ENCODE data around the gene ZIC2. TPM values are rescaled to one million over a fixed set of nuclear protein-coding genes. Genes with fewer than 3 reads are reported as not detected.

Gene ZIC2
- polyA plus RNA-seq, 4 donors, result 0.04 TPM; not detected in 3

- no peak overlapping the region for H3K27ac ChIP-seq (ENCODE audit: low read depth in 1 of 3, low read length in 2 of 3)
- DNase-seq (peak in 1 of 2 donors; percentile 5), FAIRE-seq (no peak)
- H3K36me3 ChIP-seq (ENCODE audit: control insufficient read depth in 3 of 3, insufficient read depth in 2 of 3, low read depth in 1 of 3, low read length in 3 of 3), result no peaks in the 10 kb centered on the region
- peaks cover 4 to 91% (median 56%) of the 10 kb centered on the region in 3 donors for H3K27me3 ChIP-seq (ENCODE audit: control insufficient read depth in 3 of 3, insufficient read depth in 3 of 3, low read length in 3 of 3)
- peaks cover 0 to 7% of the 10 kb centered on the region in 2 donors for H3K9me3 ChIP-seq (ENCODE audit: control insufficient read depth in 2 of 2, insufficient read depth in 1 of 2, low read depth in 1 of 2, low read length in 1 of 2)
- peaks cover 0 to 3% (median 0%) of the 10 kb centered on the region in 3 donors for H3K4me1 ChIP-seq (ENCODE audit: control insufficient read depth in 3 of 3, insufficient read depth in 2 of 3, low read depth in 1 of 3, low read length in 2 of 3)
- no peak overlapping the region for H3K4me3 ChIP-seq (ENCODE audit: low read depth in 1 of 3, low read length in 3 of 3)
- 13 to 20% (median 13%) methylated on average over 18 of the region's 18 CpGs for WGBS, 3 donors
Observed at GRCh38 chr13:99974296-99974938, 7.2 kb upstream of the ZIC2 start.

GRCh38 chr13:99974939-99975561, 6.5 kb upstream of the ZIC2 start:
- Histone ChIP-seq H3K4me3 (ENCODE audit: low read depth in 1 of 3, low read length in 3 of 3) (no peak overlapping the region), H3K27ac (ENCODE audit: low read depth in 1 of 3, low read length in 2 of 3) (no peak overlapping the region), H3K4me1 (ENCODE audit: control insufficient read depth in 3 of 3, insufficient read depth in 2 of 3, low read depth in 1 of 3, low read length in 2 of 3) (peaks cover 0 to 4% (median 3%) of the 10 kb centered on the region in 3 donors), H3K9me3 (ENCODE audit: control insufficient read depth in 2 of 2, insufficient read depth in 1 of 2, low read depth in 1 of 2, low read length in 1 of 2) (peaks cover 0 to 7% of the 10 kb centered on the region in 2 donors), H3K36me3 (ENCODE audit: control insufficient read depth in 3 of 3, insufficient read depth in 2 of 3, low read depth in 1 of 3, low read length in 3 of 3) (no peaks in the 10 kb centered on the region), H3K27me3 (ENCODE audit: control insufficient read depth in 3 of 3, insufficient read depth in 3 of 3, low read length in 3 of 3) (peaks cover 4 to 92% (median 57%) of the 10 kb centered on the region in 3 donors)
- 8 to 13% (median 10%) methylated on average over 34 of the region's 34 CpGs for WGBS, 3 donors
- DNase-seq (peak in 1 of 2 donors; percentile 2), FAIRE-seq (no peak)

- no peak for FAIRE-seq
Observed at GRCh38 chr13:99975626-99976025, 6.0 kb upstream of the ZIC2 start.

GRCh38 chr13:99976575-99976974, 5.0 kb upstream of the ZIC2 start:
- H3K27me3 ChIP-seq (ENCODE audit: control insufficient read depth in 3 of 3, insufficient read depth in 3 of 3, low read length in 3 of 3), result peaks cover under 1 to 92% (median 58%) of the 10 kb centered on the region in 3 donors
- 41 to 65% (median 54%) methylated on average over 5 of the region's 5 CpGs for WGBS, 3 donors
- H3K4me1 ChIP-seq (ENCODE audit: control insufficient read depth in 3 of 3, insufficient read depth in 2 of 3, low read depth in 1 of 3, low read length in 2 of 3), result peaks cover 0 to 7% (median 0%) of the 10 kb centered on the region in 3 donors
- FAIRE-seq, result no peak
- H3K36me3 ChIP-seq (ENCODE audit: control insufficient read depth in 3 of 3, insufficient read depth in 2 of 3, low read depth in 1 of 3, low read length in 3 of 3), result no peaks in the 10 kb centered on the region
- H3K4me3 ChIP-seq (ENCODE audit: low read depth in 1 of 3, low read length in 3 of 3), result no peak overlapping the region
- no peak overlapping the region for H3K27ac ChIP-seq (ENCODE audit: low read depth in 1 of 3, low read length in 2 of 3)
- H3K9me3 ChIP-seq (ENCODE audit: control insufficient read depth in 2 of 2, insufficient read depth in 1 of 2, low read depth in 1 of 2, low read length in 1 of 2), result peaks cover 0 to 7% of the 10 kb centered on the region in 2 donors
- peak in 1 of 2 donors; percentile 3 for DNase-seq

More at GRCh38 chr13:99975626-99976025, 6.0 kb upstream of the ZIC2 start:
- Histone ChIP-seq H3K9me3 (ENCODE audit: control insufficient read depth in 2 of 2, insufficient read depth in 1 of 2, low read depth in 1 of 2, low read length in 1 of 2) (peaks cover 0 to 7% of the 10 kb centered on the region in 2 donors), H3K27ac (ENCODE audit: low read depth in 1 of 3, low read length in 2 of 3) (no peak overlapping the region), H3K36me3 (ENCODE audit: control insufficient read depth in 3 of 3, insufficient read depth in 2 of 3, low read depth in 1 of 3, low read length in 3 of 3) (no peaks in the 10 kb centered on the region), H3K27me3 (ENCODE audit: control insufficient read depth in 3 of 3, insufficient read depth in 3 of 3, low read length in 3 of 3) (peaks cover 3 to 91% (median 59%) of the 10 kb centered on the region in 3 donors), H3K4me1 (ENCODE audit: control insufficient read depth in 3 of 3, insufficient read depth in 2 of 3, low read depth in 1 of 3, low read length in 2 of 3) (peaks cover 0 to 7% (median 3%) of the 10 kb centered on the region in 3 donors), H3K4me3 (ENCODE audit: low read depth in 1 of 3, low read length in 3 of 3) (no peak overlapping the region)
- no peak for DNase-seq
- 12 to 25% (median 19%) methylated on average over 19 of the region's 19 CpGs for WGBS, 3 donors

DNA sequence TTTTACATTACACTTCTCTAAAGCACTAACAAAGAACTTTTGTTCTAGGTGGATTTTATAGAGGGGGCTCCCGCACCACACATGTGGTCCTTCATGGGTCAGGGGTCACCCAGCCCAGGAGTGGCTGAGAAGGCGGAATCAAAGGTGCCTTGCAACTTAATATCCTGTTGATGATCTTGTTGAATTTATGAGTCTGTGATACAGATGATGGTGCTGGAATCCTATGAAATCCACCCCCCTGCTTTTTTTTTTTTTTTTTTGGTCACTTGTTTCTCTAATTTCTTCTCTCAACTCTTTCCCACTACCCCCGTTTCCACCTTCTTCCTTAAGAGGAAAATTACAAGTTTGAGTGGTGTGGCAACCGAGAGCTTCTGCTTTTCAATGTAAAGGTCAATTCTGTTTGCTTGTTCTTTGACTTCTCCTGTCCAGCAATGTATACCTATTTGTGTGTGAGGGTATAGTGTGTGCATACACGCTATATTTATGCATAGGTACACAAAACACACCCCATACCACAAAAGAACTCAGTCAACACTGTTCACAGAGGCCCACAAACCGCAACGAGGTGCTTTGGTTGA, 4.2 kb upstream of the ZIC2 start:
- Histone ChIP-seq H3K4me1 (ENCODE audit: control insufficient read depth in 3 of 3, insufficient read depth in 2 of 3, low read depth in 1 of 3, low read length in 2 of 3) (peaks cover 0 to 7% (median 0%) of the 10 kb centered on the region in 3 donors), H3K36me3 (ENCODE audit: control insufficient read depth in 3 of 3, insufficient read depth in 2 of 3, low read depth in 1 of 3, low read length in 3 of 3) (no peaks in the 10 kb centered on the region), H3K9me3 (ENCODE audit: control insufficient read depth in 2 of 2, insufficient read depth in 1 of 2, low read depth in 1 of 2, low read length in 1 of 2) (peaks cover 0 to 7% of the 10 kb centered on the region in 2 donors), H3K4me3 (ENCODE audit: low read depth in 1 of 3, low read length in 3 of 3) (no peak overlapping the region), H3K27me3 (ENCODE audit: control insufficient read depth in 3 of 3, insufficient read depth in 3 of 3, low read length in 3 of 3) (peaks cover 9 to 86% (median 56%) of the 10 kb centered on the region in 3 donors), H3K27ac (ENCODE audit: low read depth in 1 of 3, low read length in 2 of 3) (no peak overlapping the region)
- FAIRE-seq, result no peak
- 18 to 37% (median 27%) methylated on average over 7 of the region's 7 CpGs for WGBS, 3 donors
- DNase-seq, result peak in 1 of 2 donors; percentile 9

- Histone ChIP-seq H3K4me3 (ENCODE audit: low read depth in 1 of 3, low read length in 3 of 3) (no peak overlapping the region), H3K27ac (ENCODE audit: low read depth in 1 of 3, low read length in 2 of 3) (no peak overlapping the region), H3K4me1 (ENCODE audit: control insufficient read depth in 3 of 3, insufficient read depth in 2 of 3, low read depth in 1 of 3, low read length in 2 of 3) (peaks cover 0 to 7% (median 0%) of the 10 kb centered on the region in 3 donors), H3K9me3 (ENCODE audit: control insufficient read depth in 2 of 2, insufficient read depth in 1 of 2, low read depth in 1 of 2, low read length in 1 of 2) (peaks cover 0 to 7% of the 10 kb centered on the region in 2 donors), H3K36me3 (ENCODE audit: control insufficient read depth in 3 of 3, insufficient read depth in 2 of 3, low read depth in 1 of 3, low read length in 3 of 3) (no peaks in the 10 kb centered on the region), H3K27me3 (ENCODE audit: control insufficient read depth in 3 of 3, insufficient read depth in 3 of 3, low read length in 3 of 3) (peaks cover 16 to 86% (median 62%) of the 10 kb centered on the region in 3 donors)
- 10 to 11% (median 10%) methylated on average over 52 of the region's 52 CpGs for WGBS, 3 donors
- peak in 1 of 2 donors; percentile 11 for DNase-seq
- FAIRE-seq, result no peak
Observed at GRCh38 chr13:99977912-99978798, 3.4 kb upstream of the ZIC2 start.

- no peak overlapping the region for H3K4me3 ChIP-seq (ENCODE audit: low read depth in 1 of 3, low read length in 3 of 3)
Observed at GRCh38 chr13:99978799-99979452, 2.7 kb upstream of the ZIC2 start.

More at GRCh38 chr13:99978799-99979452, 2.7 kb upstream of the ZIC2 start:
- peak in 1 of 2 donors; percentile 15 for DNase-seq
- no peak for FAIRE-seq
- Histone ChIP-seq H3K36me3 (ENCODE audit: control insufficient read depth in 3 of 3, insufficient read depth in 2 of 3, low read depth in 1 of 3, low read length in 3 of 3) (no peaks in the 10 kb centered on the region), H3K9me3 (ENCODE audit: control insufficient read depth in 2 of 2, insufficient read depth in 1 of 2, low read depth in 1 of 2, low read length in 1 of 2) (peaks cover 0 to 7% of the 10 kb centered on the region in 2 donors), H3K27me3 (ENCODE audit: control insufficient read depth in 3 of 3, insufficient read depth in 3 of 3, low read length in 3 of 3) (peaks cover 21 to 87% (median 68%) of the 10 kb centered on the region in 3 donors), H3K4me1 (ENCODE audit: control insufficient read depth in 3 of 3, insufficient read depth in 2 of 3, low read depth in 1 of 3, low read length in 2 of 3) (peaks cover 0 to 7% (median 0%) of the 10 kb centered on the region in 3 donors), H3K27ac (ENCODE audit: low read depth in 1 of 3, low read length in 2 of 3) (no peak overlapping the region)
- WGBS, 3 donors, result 5 to 10% (median 7%) methylated on average over 18 of the region's 18 CpGs

Measured in small intestine (tissue), 7 donors.